Measurements from ENCODE around the gene KIF1C.

Gene KIF1C

GRCh38 chr17:4951486-4951885 is 46.3 kb upstream of the KIF1C start:
- TF ChIP-seq CTCF (IDR thresholded peaks at IDR 0.05; ENCODE audit: low read length, missing control alignments), result no peak
- H3K4me3 ChIP-seq (replicated peaks; ENCODE audit: low read depth, low read length), result no peak overlapping the region
- no peak for DNase-seq (ENCODE audit: low read depth)

- no peak for TF ChIP-seq CTCF (IDR thresholded peaks at IDR 0.05; ENCODE audit: low read length, missing control alignments)
- peak; percentile 36 for DNase-seq (ENCODE audit: low read depth)
- H3K4me3 ChIP-seq (replicated peaks; ENCODE audit: low read depth, low read length), result no peak overlapping the region
Observed at GRCh38 chr17:4953451-4953961, 44.2 kb upstream of the KIF1C start.

GRCh38 chr17:4955091-4955490 is 42.7 kb upstream of the KIF1C start:
- no peak for DNase-seq (ENCODE audit: low read depth)
- TF ChIP-seq CTCF (IDR thresholded peaks at IDR 0.05; ENCODE audit: low read length, missing control alignments), result no peak

GRCh38 chr17:4956493-4957061 is 41.2 kb upstream of the KIF1C start:
- DNase-seq (ENCODE audit: low read depth), result no peak
- peak; percentile 21 for TF ChIP-seq CTCF (IDR thresholded peaks at IDR 0.05; ENCODE audit: low read length, missing control alignments)
- no peak overlapping the region for H3K4me3 ChIP-seq (replicated peaks; ENCODE audit: low read depth, low read length)

More at GRCh38 chr17:4955091-4955490, 42.7 kb upstream of the KIF1C start:
- H3K4me3 ChIP-seq (replicated peaks; ENCODE audit: low read depth, low read length), result no peak overlapping the region

- H3K4me3 ChIP-seq (replicated peaks; ENCODE audit: low read depth, low read length), result no peak overlapping the region
- no peak for DNase-seq (ENCODE audit: low read depth)
- no peak for TF ChIP-seq CTCF (IDR thresholded peaks at IDR 0.05; ENCODE audit: low read length, missing control alignments)
Observed at GRCh38 chr17:4958102-4958501, 39.6 kb upstream of the KIF1C start.

GRCh38 chr17:4959261-4959965 is 38.3 kb upstream of the KIF1C start:
- no peak for DNase-seq (ENCODE audit: low read depth)
- TF ChIP-seq CTCF (IDR thresholded peaks at IDR 0.05; ENCODE audit: low read length, missing control alignments), result no peak
- H3K4me3 ChIP-seq (replicated peaks; ENCODE audit: low read depth, low read length), result no peak overlapping the region
